GM18867 (cell line): ENCODE data around the gene LCE1E.

Source experiments
- ATAC-seq: cut with Tn5 transposase; IDR thresholded peaks from one replicate; pipeline ENCODE4 v1.9.1; 2021; ENCODE audit warnings: mild to moderate bottlenecking, moderate library complexity; ENCODE audit not compliant: unreplicated experiment

LCE1E gene

GRCh38 chr1:152777510-152778137 lies 8.4 kb upstream of the LCE1E start:
- no peak for ATAC-seq

- ATAC-seq, result no peak
These were observed 3.0 kb upstream of the LCE1E start for GRCh38 chr1:152783095-152783494.

- ATAC-seq, result no peak
These were observed 9.6 kb downstream of the LCE1E start for GRCh38 chr1:152795686-152796085.

- ATAC-seq, result no peak
These were observed 10.4 kb downstream of the LCE1E start, which contains the start of gene LCE1D for GRCh38 chr1:152796421-152796820. LCE1D (plus strand) TSS chr1:152796721; CDS start chr1:152797795, 1,074 bp downstream.

GRCh38 chr1:152801333-152801732 lies 15.3 kb downstream of the LCE1E start:
- ATAC-seq, result no peak

GRCh38 chr1:152806576-152806975 lies 20.5 kb downstream of the LCE1E start, which contains the start of gene LCE1C:
LCE1C (minus strand) TSS chr1:152806651; CDS start chr1:152805478, 1,173 bp downstream.
- no peak for ATAC-seq

- ATAC-seq, result no peak
These were observed 25.0 kb downstream of the LCE1E start for GRCh38 chr1:152811050-152811449.

GRCh38 chr1:152811671-152812070 lies 25.6 kb downstream of the LCE1E start, which contains the start of gene LCE1B:
LCE1B (plus strand) TSS chr1:152811971; CDS start chr1:152812447, 476 bp downstream.
- no peak for ATAC-seq

- ATAC-seq, result no peak
These were observed 31.3 kb downstream of the LCE1E start for GRCh38 chr1:152817309-152817708.

GRCh38 chr1:152823294-152823693 lies 37.2 kb downstream of the LCE1E start:
- ATAC-seq, result no peak

GRCh38 chr1:152824964-152825363 lies 38.9 kb downstream of the LCE1E start:
- no peak for ATAC-seq

- ATAC-seq, result no peak
These were observed 41.1 kb downstream of the LCE1E start, which contains the start of gene LCE1A for GRCh38 chr1:152827173-152827572. LCE1A (plus strand) TSS chr1:152827473; CDS start chr1:152827473, 0 bp downstream.

GRCh38 chr1:152836870-152837269 lies 50.8 kb downstream of the LCE1E start:
- ATAC-seq, result no peak
